Smooth muscle cell (in vitro differentiated cells): ENCODE data around the gene PNP. TPM values are rescaled to one million over a fixed set of nuclear protein-coding genes. Genes with fewer than 3 reads are reported as not detected.

Source experiments
- DNase-seq: peaks from one replicate; lab custom pipeline; 2025; ENCODE audit not compliant: unreplicated experiment; lab: John Stamatoyannopoulos, UW
- H2AFZ ChIP-seq: fragments of 200-600 bp; sonication (generic); 2 replicates; pipeline ENCODE4 v1.6.0; 2016; ENCODE audit warnings: antibody characterized with exemption, low read depth, mild to moderate bottlenecking
- H3F3A ChIP-seq: fragments of 200-600 bp; sonication (generic); 2 replicates; pipeline ENCODE4 v1.6.0; 2017; ENCODE audit warnings: antibody characterized with exemption, low read depth
- H3K27ac ChIP-seq: fragments of 200-600 bp; sonication (generic); 2 replicates; pipeline ENCODE4 v1.5.1; 2016; ENCODE audit warnings: low read depth, mild to moderate bottlenecking
- H3K27me3 ChIP-seq: fragments of 200-600 bp; sonication (generic); 2 replicates; pipeline ENCODE4 v1.6.1; 2016; ENCODE audit warnings: low read depth, mild to moderate bottlenecking
- H3K36me3 ChIP-seq: fragments of 200-600 bp; sonication (generic); 2 replicates; pipeline ENCODE4 v1.5.1; 2016; ENCODE audit warnings: low read depth
- H3K4me1 ChIP-seq: fragments of 200-600 bp; sonication (generic); 2 replicates; pipeline ENCODE4 v1.5.1; 2016; ENCODE audit warnings: low read depth
- H3K4me2 ChIP-seq: fragments of 200-600 bp; sonication (generic); 2 replicates; pipeline ENCODE4 v1.6.0; 2016; ENCODE audit warnings: mild to moderate bottlenecking
- H3K4me3 ChIP-seq: fragments of 200-600 bp; sonication (generic); 2 replicates; pipeline ENCODE4 v1.5.1; 2016; ENCODE audit warnings: mild to moderate bottlenecking
- H3K79me2 ChIP-seq: fragments of 200-600 bp; sonication (generic); 2 replicates; pipeline ENCODE4 v1.6.0; 2016; ENCODE audit warnings: low read depth, mild to moderate bottlenecking
- H3K9ac ChIP-seq: fragments of 200-600 bp; sonication (generic); 2 replicates; pipeline ENCODE4 v1.6.0; 2016; ENCODE audit warnings: low read depth
- H3K9me3 ChIP-seq: fragments of 200-600 bp; sonication (generic); replicated peaks from 2 replicates; pipeline ENCODE4 v1.5.1; 2016; ENCODE audit warnings: low read depth
- H4K20me1 ChIP-seq: fragments of 200-600 bp; sonication (generic); 2 replicates; pipeline ENCODE4 v1.6.0; 2016; ENCODE audit warnings: low read depth
- CTCF ChIP-seq: fragments of 200-600 bp; sonication (generic); IDR thresholded peaks from 2 replicates; pipeline ENCODE4 v1.5.1; 2017; ENCODE audit warnings: borderline replicate concordance, mild to moderate bottlenecking, antibody characterized with exemption; ENCODE audit not compliant: insufficient read depth, poor library complexity, severe bottlenecking
- WGBS: methylation state at CpG from one replicate; pipeline ENCODE4 v1.1.7; 2016; ENCODE audit warnings: low lambda C conversion rate; 5-methylcytosine and 5-hydroxymethylcytosine counted together
- polyA plus RNA-seq: library from polyadenylated mRNA; unstranded; fragments of >200 nt; fragmentation: Nextera tagmentation; extraction: Ambion mirVana; gene quantifications from 2 replicates; pipeline ENCODE4 v1.2.1, GENCODE V29; 2016
- total RNA-seq: library from RNA; depleted of rRNA; stranded (reverse); fragments of >200 nt; gene quantifications from 2 replicates; pipeline ENCODE4 v1.2.3, GENCODE V29; 2014

PNP gene
- total and polyA plus RNA-seq, 2 experiments from 2014 or later: 24.2 to 49.7 TPM

DNA sequence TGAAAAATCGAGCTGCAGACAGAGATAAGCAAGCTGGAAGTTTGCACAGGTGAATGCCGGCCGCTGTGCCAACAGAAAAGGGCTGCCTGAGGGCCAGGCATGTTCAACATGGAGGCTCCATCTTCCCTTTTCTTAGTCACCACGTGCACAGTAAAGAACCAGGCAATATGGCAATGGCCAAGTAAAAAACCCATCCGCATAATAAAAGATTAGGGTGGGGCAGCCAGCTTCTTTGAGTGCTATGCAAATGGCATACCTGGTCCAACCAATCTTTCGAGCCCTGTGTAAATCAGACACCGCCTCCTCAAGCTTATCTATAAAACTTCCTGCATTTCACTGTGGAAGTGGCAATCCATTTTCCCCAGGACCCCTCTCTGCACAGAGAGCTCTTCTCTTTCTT lies 16.7 kb downstream of the PNP start:
- 67% methylated on average over 7 of the region's 7 CpGs for WGBS

DNA sequence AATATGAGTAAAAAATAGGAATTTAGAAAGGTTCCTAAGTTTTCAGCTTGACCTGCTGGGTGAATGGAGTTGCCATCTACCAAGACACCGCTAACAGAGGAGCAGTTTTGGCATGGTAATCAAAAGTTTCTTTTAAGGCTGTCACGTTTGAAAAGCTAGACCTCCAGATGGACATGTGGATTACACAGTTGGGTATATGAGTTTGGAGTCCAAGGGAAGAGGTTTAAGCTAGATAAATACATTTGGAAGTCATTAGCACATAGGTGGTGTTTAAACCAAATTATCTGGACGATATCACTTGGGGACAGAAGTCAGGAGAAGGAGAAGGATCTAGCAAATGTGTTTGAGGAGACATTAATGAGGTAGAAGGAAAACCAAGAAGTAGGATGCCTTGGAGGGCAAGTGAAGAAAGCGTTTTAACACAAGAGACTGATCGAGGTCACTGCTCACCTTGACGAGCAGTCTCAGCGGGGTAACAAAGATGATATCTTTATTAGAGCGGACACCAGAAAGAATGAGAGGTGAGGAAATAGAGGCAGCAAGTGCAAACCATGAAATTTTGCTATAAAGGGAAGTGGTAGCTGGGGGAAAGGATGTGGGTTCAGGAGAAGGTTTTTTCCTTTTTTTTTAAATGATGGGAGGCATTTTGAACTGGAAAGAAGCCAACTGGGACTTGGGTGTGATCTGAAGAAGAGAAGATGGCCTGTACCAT lies 17.6 kb downstream of the PNP start:
- Histone ChIP-seq H3K27ac (no peak overlapping the region), H3K9me3 (no peaks in the 10 kb centered on the region), H3K36me3 (no peaks in the 10 kb centered on the region), H3F3A (no peaks in the 10 kb centered on the region), H4K20me1 (no peaks in the 10 kb centered on the region), H3K9ac (no peak overlapping the region), H2AFZ (no peak overlapping the region), H3K27me3 (no peaks in the 10 kb centered on the region), H3K4me2 (no peak overlapping the region), H3K79me2 (no peaks in the 10 kb centered on the region), H3K4me1 (no peaks in the 10 kb centered on the region), H3K4me3 (no peak overlapping the region)
- DNase-seq: no peak
- TF ChIP-seq CTCF: no peak
- WGBS: 81% methylated on average over 8 of the region's 8 CpGs

More for the DNA sequence above, 16.7 kb downstream of the PNP start:
- Histone ChIP-seq H3K27ac (no peak overlapping the region), H3K9me3 (no peaks in the 10 kb centered on the region), H3K4me2 (no peak overlapping the region), H3K27me3 (no peaks in the 10 kb centered on the region), H3K4me3 (no peak overlapping the region), H3K9ac (no peak overlapping the region), H3K4me1 (no peaks in the 10 kb centered on the region), H2AFZ (no peak overlapping the region), H4K20me1 (no peaks in the 10 kb centered on the region), H3K79me2 (no peaks in the 10 kb centered on the region), H3K36me3 (no peaks in the 10 kb centered on the region), H3F3A (no peaks in the 10 kb centered on the region)
- no peak for DNase-seq
- no peak for TF ChIP-seq CTCF

- no peak overlapping the region for H3K9ac ChIP-seq
- no peaks in the 10 kb centered on the region for H3K36me3 ChIP-seq
- DNase-seq: no peak
- no peak for TF ChIP-seq CTCF
- no peak overlapping the region for H3K4me3 ChIP-seq
- no peaks in the 10 kb centered on the region for H3K9me3 ChIP-seq
- H3K4me1 ChIP-seq: no peaks in the 10 kb centered on the region
- no peaks in the 10 kb centered on the region for H4K20me1 ChIP-seq
- no peaks in the 10 kb centered on the region for H3K27me3 ChIP-seq
- no peak overlapping the region for H3K4me2 ChIP-seq
- no peaks in the 10 kb centered on the region for H3K79me2 ChIP-seq
- H3K27ac ChIP-seq: no peak overlapping the region
- no peak overlapping the region for H2AFZ ChIP-seq
- H3F3A ChIP-seq: no peaks in the 10 kb centered on the region
Measured at GRCh38 chr14:20487396-20487725, 18.2 kb downstream of the PNP start.
